Activated CD8-positive, alpha-beta T cell treated with anti-CD3 and anti-CD28 coated beads for 36 hours (primary cell): Measurements from ENCODE around the gene OOEP. TPM values are rescaled to one million over a fixed set of nuclear protein-coding genes. Genes with fewer than 3 reads are reported as not detected.

Experiments
- ATAC-seq: fragments of 200-7000 bp; cut with Tn5 transposase; one replicate; pipeline ENCODE4 v1.10.0; 2021; ENCODE audit warnings: mild to moderate bottlenecking, moderate library complexity
- CTCF ChIA-PET: fragments of 350-600 bp; sonication (Branson Sonifier 250); formaldehyde crosslinking; loops from one replicate; lab custom pipeline; 2021; ENCODE audit warnings: antibody characterized with exemption; lab: Charles Lee
- POLR2A ChIA-PET: fragments of 350-600 bp; sonication (Branson Sonifier 250); formaldehyde crosslinking; loops from one replicate; lab custom pipeline; 2021; ENCODE audit warnings: antibody characterized with exemption; lab: Charles Lee
- DNase-seq: peaks from one replicate; pipeline ENCODE4 v3.0.0-alpha.2; 2020
- H3K27ac Mint-ChIP-seq: one replicate; pipeline ENCODE4 v1.8.0; 2021; ENCODE audit warnings: mild to moderate bottlenecking, mixed read lengths
- H3K27me3 Mint-ChIP-seq: one replicate; pipeline ENCODE4 v1.8.0; 2021; ENCODE audit warnings: mixed read lengths
- H3K36me3 Mint-ChIP-seq: one replicate; pipeline ENCODE4 v1.8.0; 2021; ENCODE audit warnings: low read depth, mixed read lengths
- H3K4me1 Mint-ChIP-seq: one replicate; pipeline ENCODE4 v1.8.0; 2021; ENCODE audit warnings: low read depth, mixed read lengths
- H3K4me3 Mint-ChIP-seq: one replicate; pipeline ENCODE4 v1.8.0; 2021; ENCODE audit warnings: mild to moderate bottlenecking, moderate library complexity, mixed read lengths
- H3K9me3 Mint-ChIP-seq: one replicate; pipeline ENCODE4 v1.8.0; 2021; ENCODE audit warnings: mixed read lengths
- CTCF ChIP-seq: fragments of 200-600 bp; IDR thresholded peaks from one replicate; pipeline ENCODE4 v1.8.0; 2022; ENCODE audit warnings: antibody characterized with exemption, mild to moderate bottlenecking
- intact Hi-C: fragments of 100-400 bp; cut with micrococcal nuclease; formaldehyde crosslinking; loops from one replicate; pipeline ENCODE4 v1.10.0; 2022
- total RNA-seq, 2 experiments: library from RNA; stranded (reverse); gene quantifications; one replicate each; pipeline ENCODE4 v1.2.3, GENCODE V29; 2021

The OOEP gene
- total RNA-seq, 2 experiments from 2014 or later = not detected

DNA sequence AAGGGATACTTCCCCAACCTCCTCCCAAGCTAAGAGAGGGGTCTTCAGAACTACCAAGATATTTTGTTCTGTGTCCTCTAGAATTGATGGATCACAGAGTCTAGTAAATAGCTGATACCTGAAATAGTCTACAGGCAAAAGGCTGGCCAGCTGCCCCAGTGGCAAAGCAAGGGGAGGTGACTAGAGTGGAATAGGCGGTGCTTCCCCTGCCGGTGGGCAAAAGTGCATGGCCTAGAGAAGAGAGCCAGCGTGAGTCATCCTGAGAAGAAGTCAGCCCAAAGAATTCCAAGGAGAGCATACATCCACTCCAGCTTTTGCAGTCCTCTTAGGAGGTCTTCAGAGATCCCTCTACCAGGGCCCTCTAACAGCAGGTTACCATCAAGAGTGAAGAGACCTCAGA, 30.4 kb downstream of the OOEP start:
- no peaks in the 10 kb centered on the region for H3K9me3 Mint-ChIP-seq
- H3K4me3 Mint-ChIP-seq = no peak overlapping the region
- CTCF ChIA-PET = interaction anchor here (1.2 to 2.2 kb wide), 3 partner anchors 11 to 49 kb away, joined by 3 to 8 read pairs (median 4); no protein-coding TSS in a partner anchor
- ATAC-seq (no peak), DNase-seq (no peak)
- no peaks in the 10 kb centered on the region for H3K36me3 Mint-ChIP-seq
- no peak overlapping the region for H3K27ac Mint-ChIP-seq
- POLR2A ChIA-PET = no interaction called here
- H3K27me3 Mint-ChIP-seq = no peaks in the 10 kb centered on the region
- no peaks in the 10 kb centered on the region for H3K4me1 Mint-ChIP-seq
- intact Hi-C loops = no loop called here
- no peak for TF ChIP-seq CTCF

DNA sequence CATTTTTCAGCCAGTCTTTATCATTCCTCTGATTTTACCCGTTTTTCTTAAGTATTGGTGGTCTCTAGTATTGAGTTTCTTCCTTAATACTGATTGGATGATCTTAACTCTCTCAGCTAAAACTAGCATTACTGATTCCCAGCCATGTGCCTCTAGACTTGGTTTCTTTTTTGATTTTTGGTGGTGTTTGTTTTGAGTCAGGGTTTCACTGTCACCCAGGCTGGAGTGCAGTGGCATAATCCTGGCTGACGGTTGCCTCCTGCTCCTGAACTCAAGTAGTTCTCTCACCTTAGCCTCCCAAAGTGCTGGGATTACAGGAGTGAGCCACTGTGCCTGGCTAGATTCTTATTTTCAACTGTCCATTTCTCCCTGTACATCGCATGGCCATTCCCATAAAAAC, 40.5 kb downstream of the OOEP start:
- no peak overlapping the region for H3K27ac Mint-ChIP-seq
- ATAC-seq = no peak
- POLR2A ChIA-PET = no interaction called here

DNA sequence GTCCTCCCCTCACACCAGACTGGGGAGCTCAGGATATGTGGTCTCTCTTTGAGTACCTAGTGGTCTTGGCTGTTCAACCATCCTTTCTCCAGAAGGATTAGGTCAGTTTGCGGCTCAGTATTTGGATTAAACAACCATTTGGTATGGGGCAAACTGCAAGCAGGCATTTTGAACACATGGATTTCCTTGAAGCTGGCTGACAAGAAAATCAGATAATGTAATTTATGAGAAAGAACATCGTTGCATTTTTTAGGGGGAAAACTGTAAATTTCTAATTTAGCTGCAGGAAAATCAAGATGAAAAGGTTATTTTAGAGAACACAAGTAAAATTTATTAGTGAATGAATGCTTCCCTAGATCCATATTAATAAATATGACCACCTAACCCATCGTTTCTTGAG, 40.9 kb downstream of the OOEP start:
- POLR2A ChIA-PET = interaction anchor here (0.6 kb wide), 1 partner anchor 257 kb away, joined by 4 read pairs; no protein-coding TSS in a partner anchor
- ATAC-seq = no peak
- no peak for DNase-seq
- no peak overlapping the region for H3K4me3 Mint-ChIP-seq
- peaks cover 3% of the 10 kb centered on the region for H3K27me3 Mint-ChIP-seq
- H3K4me1 Mint-ChIP-seq = no peaks in the 10 kb centered on the region
- no peak for TF ChIP-seq CTCF
- H3K9me3 Mint-ChIP-seq = no peaks in the 10 kb centered on the region
- no peaks in the 10 kb centered on the region for H3K36me3 Mint-ChIP-seq
- H3K27ac Mint-ChIP-seq = no peak overlapping the region
- CTCF ChIA-PET = interaction anchor here (0.8 to 3.5 kb wide), 8 partner anchors 8 to 712 kb away, joined by 3 to 12 read pairs (median 6); no protein-coding TSS in a partner anchor
- intact Hi-C loops = no loop called here

More for the DNA sequence above, 40.5 kb downstream of the OOEP start:
- TF ChIP-seq CTCF = no peak
- H3K4me3 Mint-ChIP-seq = no peak overlapping the region
- intact Hi-C loops = no loop called here
- no peaks in the 10 kb centered on the region for H3K4me1 Mint-ChIP-seq
- CTCF ChIA-PET = interaction anchor here (0.8 to 3.5 kb wide), 7 partner anchors 9 to 713 kb away, joined by 3 to 12 read pairs (median 6); no protein-coding TSS in a partner anchor
- H3K9me3 Mint-ChIP-seq = no peaks in the 10 kb centered on the region
- no peaks in the 10 kb centered on the region for H3K36me3 Mint-ChIP-seq
- peaks cover 3% of the 10 kb centered on the region for H3K27me3 Mint-ChIP-seq
- DNase-seq = no peak

GRCh38 chr6:73325656-73326055, 44.0 kb downstream of the OOEP start:
- ATAC-seq = no peak
- H3K36me3 Mint-ChIP-seq = no peaks in the 10 kb centered on the region
- H3K4me1 Mint-ChIP-seq = no peaks in the 10 kb centered on the region
- no peaks in the 10 kb centered on the region for H3K9me3 Mint-ChIP-seq
- TF ChIP-seq CTCF = no peak
- POLR2A ChIA-PET = no interaction called here
- no peak overlapping the region for H3K4me3 Mint-ChIP-seq
- CTCF ChIA-PET = interaction anchor here (1.2 to 2.4 kb wide), 6 partner anchors 10 to 806 kb away, joined by 4 to 11 read pairs (median 6); no protein-coding TSS in a partner anchor
- no peak for DNase-seq
- no peak overlapping the region for H3K27ac Mint-ChIP-seq
- intact Hi-C loops = no loop called here
- peaks cover 3% of the 10 kb centered on the region for H3K27me3 Mint-ChIP-seq

GRCh38 chr6:73323323-73323722, 46.4 kb downstream of the OOEP start:
- H3K36me3 Mint-ChIP-seq = no peaks in the 10 kb centered on the region

More at GRCh38 chr6:73323323-73323722, 46.4 kb downstream of the OOEP start:
- ChIA-PET CTCF (interaction anchor here (0.8 to 1.2 kb wide), 2 partner anchors 14 to 288 kb away, joined by 3 read pairs; no protein-coding TSS in a partner anchor), POLR2A (no interaction called here)
- Mint-ChIP-seq H3K27ac (no peak overlapping the region), H3K4me1 (no peaks in the 10 kb centered on the region), H3K4me3 (no peak overlapping the region), H3K9me3 (no peaks in the 10 kb centered on the region), H3K27me3 (no peaks in the 10 kb centered on the region)
- intact Hi-C loops = no loop called here
- no peak for DNase-seq
- TF ChIP-seq CTCF = no peak
- ATAC-seq = no peak

Other genes starting within 250 kb of the OOEP start
- gene KHDC1L, start 144.4 kb downstream of the OOEP start, total RNA-seq = not detected
- 1 to 10 TPM; 3.5 TPM for gene KHDC1, start 106.7 kb downstream of the OOEP start, total RNA-seq
- not detected for gene DPPA5, start 15.6 kb downstream of the OOEP start, total RNA-seq
- not detected for gene KHDC3L, start 7.2 kb downstream of the OOEP start, total RNA-seq
- under 1 TPM; 0.16 to 0.31 TPM for gene DDX43, start 24.9 kb upstream of the OOEP start, total RNA-seq
- gene CGAS, start 82.4 kb upstream of the OOEP start, total RNA-seq = 10 to 100 TPM; 21.1 to 23.2 TPM
- gene MTO1, start 91.8 kb upstream of the OOEP start, total RNA-seq = 10 to 100 TPM; 42.1 to 43.2 TPM
- gene EEF1A1, start 151.1 kb upstream of the OOEP start, total RNA-seq = over 10,000 TPM; 15,479 to 15,634 TPM